Naive B cell (primary cell): ENCODE data around the gene DDX23. TPM values are rescaled to one million over a fixed set of nuclear protein-coding genes. Genes with fewer than 3 reads are reported as not detected.

ENCODE experiments used
- ATAC-seq, 2 donors: fragments of 150-1000 bp; cut with Tn5 transposase; 2 replicates each; pipeline ENCODE4 v1.10.0; 2021; ENCODE audit warnings: low read depth in 2 of 2, mild to moderate bottlenecking in 2 of 2, moderate library complexity in 2 of 2
- DNase-seq: peaks from one replicate; pipeline ENCODE4 v3.0.0; 2022
- H3K27ac Mint-ChIP-seq, 6 donors: one replicate each; pipeline ENCODE4 v1.8.0; 2020 to 2022; ENCODE audit warnings: mild to moderate bottlenecking in 6 of 6, mixed read lengths in 6 of 6, moderate library complexity in 5 of 6, inconsistent platforms in 2 of 6
- H3K27me3 Mint-ChIP-seq, 3 donors: one replicate each; pipeline ENCODE4 v1.8.0; 2021 to 2022; ENCODE audit warnings: mixed read lengths in 3 of 3, mild to moderate bottlenecking in 1 of 3
- H3K36me3 Mint-ChIP-seq, 2 donors: one replicate each; pipeline ENCODE4 v1.8.0; 2020 to 2022; ENCODE audit warnings: mixed read lengths in 2 of 2, inconsistent platforms in 1 of 2, mild to moderate bottlenecking in 1 of 2
- H3K4me1 Mint-ChIP-seq, 3 donors: one replicate each; pipeline ENCODE4 v1.8.0; 2020 to 2022; ENCODE audit warnings: mixed read lengths in 3 of 3, inconsistent platforms in 1 of 3, mild to moderate bottlenecking in 1 of 3, moderate library complexity in 1 of 3
- H3K4me3 Mint-ChIP-seq, 8 donors: one replicate each; pipeline ENCODE4 v1.8.0; 2020 to 2022; ENCODE audit warnings: mild to moderate bottlenecking in 8 of 8, mixed read lengths in 8 of 8, moderate library complexity in 8 of 8, inconsistent platforms in 2 of 8
- H3K9me3 Mint-ChIP-seq, 7 donors: one replicate each; pipeline ENCODE4 v1.8.0; 2020 to 2022; ENCODE audit warnings: mixed read lengths in 7 of 7, mild to moderate bottlenecking in 5 of 7, inconsistent platforms in 2 of 7, moderate library complexity in 1 of 7
- polyA plus RNA-seq, 6 donors: library from polyadenylated mRNA; unstranded; fragments of 300-500 nt; fragmentation: Illumina TruSeq; gene quantifications; one replicate each; pipeline ENCODE4 v1.2.3, GENCODE V29; 2021; ENCODE audit warnings: low read depth in 6 of 6

The DDX23 gene
- polyA plus RNA-seq, 6 donors from 2014 or later: 9.1 to 51.3 (median 29.9) TPM

DNA sequence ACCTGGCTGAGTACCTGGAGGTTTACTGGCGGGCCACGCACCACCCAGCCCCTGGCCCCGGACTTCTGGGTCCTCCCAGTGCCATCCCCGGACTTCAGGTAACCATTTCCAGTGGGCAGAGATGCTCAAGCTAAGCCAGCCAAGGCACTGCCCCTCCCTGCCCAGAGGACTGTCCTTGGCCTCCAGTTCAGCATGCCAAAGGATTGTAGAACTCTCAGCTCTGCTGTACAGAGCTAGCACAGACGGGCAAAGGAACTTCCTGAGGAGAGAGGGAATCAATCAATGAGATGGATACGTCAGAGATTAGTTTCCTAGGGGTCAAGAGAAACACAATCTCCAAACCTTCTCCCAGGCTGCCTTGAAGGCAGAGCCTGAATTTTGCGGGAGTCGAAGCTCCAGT is 24.9 kb downstream of the DDX23 start:
- no peak overlapping the region for H3K27ac Mint-ChIP-seq
- no peak overlapping the region for H3K4me3 Mint-ChIP-seq
- H3K27me3 Mint-ChIP-seq: no peaks in the 10 kb centered on the region
- H3K4me1 Mint-ChIP-seq: peaks cover 0 to 13% (median 2%) of the 10 kb centered on the region in 3 donors
- H3K36me3 Mint-ChIP-seq: peaks cover 14 to 21% of the 10 kb centered on the region in 2 donors
- DNase-seq: no peak
- H3K9me3 Mint-ChIP-seq: peaks cover 0 to 1% (median 0%) of the 10 kb centered on the region in 7 donors
- ATAC-seq: no peak

- no peak for ATAC-seq
- Mint-ChIP-seq H3K4me1 (peaks cover 0 to 12% (median 2%) of the 10 kb centered on the region in 3 donors), H3K9me3 (peaks cover 0 to 1% (median 0%) of the 10 kb centered on the region in 7 donors), H3K36me3 (peaks cover 13 to 15% of the 10 kb centered on the region in 2 donors), H3K4me3 (no peak overlapping the region), H3K27ac (peak overlapping the region in 1 of 6 donors; percentile 12), H3K27me3 (no peaks in the 10 kb centered on the region)
- no peak for DNase-seq
Observed at GRCh38 chr12:48826209-48826855, 25.6 kb downstream of the DDX23 start.

GRCh38 chr12:48824905-48825304 is 27.1 kb downstream of the DDX23 start:
- H3K4me3 Mint-ChIP-seq: no peak overlapping the region
- H3K9me3 Mint-ChIP-seq: peaks cover 0 to 1% (median 0%) of the 10 kb centered on the region in 7 donors
- no peaks in the 10 kb centered on the region for H3K27me3 Mint-ChIP-seq
- peaks cover 0 to 9% (median 2%) of the 10 kb centered on the region in 3 donors for H3K4me1 Mint-ChIP-seq
- DNase-seq: no peak
- peaks cover 1 to 6% of the 10 kb centered on the region in 2 donors for H3K36me3 Mint-ChIP-seq
- ATAC-seq: no peak
- H3K27ac Mint-ChIP-seq: no peak overlapping the region

DNA sequence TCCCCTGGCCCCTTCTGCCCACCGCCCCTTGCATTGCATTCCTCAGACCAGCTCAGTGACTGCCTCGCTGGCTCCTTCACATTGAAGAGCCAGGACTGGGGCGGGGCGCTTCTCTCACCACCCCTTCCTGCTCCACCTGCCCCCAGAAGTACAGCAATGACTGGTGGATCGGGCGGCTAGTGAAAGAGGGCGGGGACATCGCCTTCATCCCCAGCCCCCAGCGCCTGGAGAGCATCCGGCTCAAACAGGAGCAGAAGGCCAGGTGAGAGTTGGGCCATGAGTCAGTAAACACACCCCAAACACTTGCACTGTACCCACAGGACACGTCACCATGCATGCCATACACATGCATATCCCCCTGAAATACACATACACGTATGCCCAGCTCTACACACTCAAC is 27.9 kb downstream of the DDX23 start:
- DNase-seq: no peak
- Mint-ChIP-seq H3K4me1 (peaks cover 3 to 16% (median 3%) of the 10 kb centered on the region in 3 donors), H3K4me3 (no peak overlapping the region), H3K27ac (peak overlapping the region in 1 of 6 donors; percentile 6), H3K36me3 (no peaks in the 10 kb centered on the region), H3K27me3 (no peaks in the 10 kb centered on the region), H3K9me3 (peaks cover 0 to 1% (median 0%) of the 10 kb centered on the region in 7 donors)
- ATAC-seq: no peak

GRCh38 chr12:48823281-48823680 is 28.7 kb downstream of the DDX23 start:
- ATAC-seq: no peak
- H3K4me1 Mint-ChIP-seq: peaks cover 7 to 20% (median 9%) of the 10 kb centered on the region in 3 donors
- no peaks in the 10 kb centered on the region for H3K27me3 Mint-ChIP-seq
- H3K27ac Mint-ChIP-seq: peak overlapping the region in 1 of 6 donors; percentile 39
- no peak for DNase-seq
- H3K36me3 Mint-ChIP-seq: no peaks in the 10 kb centered on the region
- peaks cover 0 to 1% (median 0%) of the 10 kb centered on the region in 7 donors for H3K9me3 Mint-ChIP-seq
- no peak overlapping the region for H3K4me3 Mint-ChIP-seq

GRCh38 chr12:48822711-48823110 is 29.3 kb downstream of the DDX23 start:
- H3K4me3 Mint-ChIP-seq: no peak overlapping the region
- DNase-seq (no peak), ATAC-seq (no peak)
- H3K27me3 Mint-ChIP-seq: peaks cover 0 to 2% (median under 1%) of the 10 kb centered on the region in 3 donors
- H3K27ac Mint-ChIP-seq: peak overlapping the region in 1 of 6 donors; percentile 39
- no peaks in the 10 kb centered on the region for H3K36me3 Mint-ChIP-seq
- H3K9me3 Mint-ChIP-seq: peaks cover 0 to 1% (median 0%) of the 10 kb centered on the region in 7 donors
- H3K4me1 Mint-ChIP-seq: peaks cover 11 to 25% (median 12%) of the 10 kb centered on the region in 3 donors

- Mint-ChIP-seq H3K4me1 (peaks cover 16 to 31% (median 16%) of the 10 kb centered on the region in 3 donors), H3K4me3 (peak overlapping the region in 1 of 8 donors; percentile 23), H3K27ac (no peak overlapping the region)
Observed at GRCh38 chr12:48822139-48822538, 29.8 kb downstream of the DDX23 start.

GRCh38 chr12:48819986-48820725 is 31.8 kb downstream of the DDX23 start:
- Mint-ChIP-seq H3K27me3 (peaks cover 0 to 28% (median 26%) of the 10 kb centered on the region in 3 donors), H3K4me1 (peaks cover 32 to 40% (median 34%) of the 10 kb centered on the region in 3 donors), H3K4me3 (peak overlapping the region in 6 of 8 donors; percentile 29 to 91 (median 84)), H3K9me3 (no peaks in the 10 kb centered on the region), H3K36me3 (no peaks in the 10 kb centered on the region), H3K27ac (peak overlapping the region in 2 of 6 donors; percentile 45 to 73)
- ATAC-seq (no peak), DNase-seq (no peak)

More at GRCh38 chr12:48822139-48822538, 29.8 kb downstream of the DDX23 start:
- peaks cover 0 to 1% (median 0%) of the 10 kb centered on the region in 7 donors for H3K9me3 Mint-ChIP-seq
- ATAC-seq (no peak), DNase-seq (no peak)
- H3K27me3 Mint-ChIP-seq: peaks cover 0 to 8% (median 7%) of the 10 kb centered on the region in 3 donors
- no peaks in the 10 kb centered on the region for H3K36me3 Mint-ChIP-seq

DNA sequence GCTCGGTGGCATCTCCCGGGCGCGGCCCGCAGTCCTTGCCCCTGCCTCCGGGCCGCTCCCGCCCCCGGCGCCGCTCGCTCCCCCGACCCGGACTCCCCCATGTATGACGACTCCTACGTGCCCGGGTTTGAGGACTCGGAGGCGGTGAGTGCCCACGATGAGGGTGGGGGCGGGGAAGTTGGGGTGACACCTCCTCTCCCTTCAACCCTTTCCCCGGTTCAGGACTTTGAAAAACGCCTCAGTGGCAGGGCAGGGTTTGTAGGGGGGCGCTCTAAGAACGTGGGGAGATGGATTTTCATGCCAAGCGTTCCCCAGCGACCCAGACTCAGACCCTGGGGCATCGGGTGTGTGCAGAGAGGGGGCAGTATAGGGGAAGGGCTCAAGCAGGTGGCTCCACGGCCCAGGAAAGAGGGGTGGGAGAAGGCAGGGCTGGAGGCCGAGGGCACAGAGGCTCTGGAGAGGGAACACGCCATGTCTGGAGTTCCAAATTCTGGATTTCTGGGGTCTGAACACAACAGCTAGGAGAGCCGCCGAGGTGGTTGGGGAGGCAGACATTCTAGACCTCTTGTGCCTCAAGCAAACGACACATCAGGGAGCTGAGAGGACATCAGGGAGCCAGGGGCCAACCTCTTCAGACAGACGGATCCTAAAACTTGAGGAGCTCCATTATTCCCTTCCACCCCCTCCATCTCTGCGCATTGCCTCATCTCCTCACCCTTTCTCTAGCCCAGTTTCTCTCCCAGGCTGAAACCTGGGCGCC is 33.0 kb downstream of the DDX23 start:
- Mint-ChIP-seq H3K36me3 (no peaks in the 10 kb centered on the region), H3K4me1 (peaks cover 34 to 46% (median 38%) of the 10 kb centered on the region in 3 donors), H3K27ac (peak overlapping the region in 2 of 6 donors; percentile 44 to 83), H3K4me3 (peak overlapping the region; percentile 83 to 91 (median 89)), H3K9me3 (no peaks in the 10 kb centered on the region), H3K27me3 (peaks cover 0 to 31% (median 30%) of the 10 kb centered on the region in 3 donors)
- DNase-seq (peak; percentile 20), ATAC-seq (peak in 1 of 2 donors; percentile 0)

DNA sequence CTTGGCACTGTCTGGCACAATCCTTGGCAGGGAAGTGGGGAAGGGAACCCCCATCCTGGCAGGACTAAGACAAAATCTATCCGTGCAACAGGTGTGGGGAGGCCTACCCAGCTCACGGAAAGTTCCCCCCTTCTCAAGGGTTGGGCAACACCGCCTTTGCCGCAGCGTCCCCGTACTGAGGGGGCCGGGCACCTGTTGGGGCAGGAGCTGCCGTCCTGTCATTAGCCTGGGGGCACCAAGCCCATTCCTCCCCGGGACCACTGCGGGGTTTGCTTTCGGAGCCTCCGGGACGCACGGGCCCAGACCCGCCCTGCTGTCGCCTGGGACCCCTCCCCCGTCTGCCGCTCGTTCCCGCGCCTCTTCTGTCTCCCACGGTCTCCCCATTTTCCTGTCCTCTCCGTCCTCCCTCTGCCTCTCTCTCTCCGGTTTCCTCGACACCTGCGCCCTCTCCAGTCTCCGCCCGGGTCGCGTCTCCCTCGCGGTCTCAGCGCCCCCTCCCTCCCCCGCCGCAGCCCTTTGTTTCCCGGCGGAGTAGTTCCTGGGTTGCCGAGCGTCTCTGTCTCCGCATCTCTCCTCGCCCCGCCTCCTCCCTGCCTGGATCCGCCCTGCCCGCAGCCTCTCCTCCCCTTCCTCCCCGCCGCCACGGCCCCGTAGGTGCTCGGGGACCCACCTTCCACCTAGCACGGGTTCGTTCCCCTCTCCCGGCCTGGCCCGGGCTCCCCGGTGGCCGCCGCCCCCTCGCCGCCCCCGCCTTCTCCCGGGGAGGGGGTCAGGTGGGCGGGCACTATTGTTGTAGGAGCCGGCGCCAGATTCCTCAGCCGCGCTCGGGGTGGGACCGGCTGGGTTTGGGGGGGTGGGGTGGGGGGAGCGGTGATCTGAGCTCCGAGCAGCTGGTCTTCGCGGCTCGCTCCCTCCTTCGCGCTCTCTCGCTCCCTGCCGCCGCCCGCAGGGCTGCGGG is 33.8 kb downstream of the DDX23 start, which contains the start of gene CACNB3:
Gene CACNB3, plus strand, starts transcription at position 624 of the 958 bp plus-strand sequence. CDS start 434 bp downstream, outside the sequence.
- ATAC-seq (peak; percentile 57 to 61), DNase-seq (peak; percentile 63)
- H3K27ac Mint-ChIP-seq: peak within 1 kb of the TSS in 3 of 6 donors; percentile 44 to 83 (median 74)
- H3K4me1 Mint-ChIP-seq: peaks cover 41 to 50% (median 41%) of the 10 kb centered on the region in 3 donors
- peaks cover 0 to 31% (median 30%) of the 10 kb centered on the region in 3 donors for H3K27me3 Mint-ChIP-seq
- H3K9me3 Mint-ChIP-seq: no peaks in the 10 kb centered on the region
- H3K4me3 Mint-ChIP-seq: peak within 1 kb of the TSS; percentile 83 to 93 (median 90)
- H3K36me3 Mint-ChIP-seq: no peaks in the 10 kb centered on the region

DNA sequence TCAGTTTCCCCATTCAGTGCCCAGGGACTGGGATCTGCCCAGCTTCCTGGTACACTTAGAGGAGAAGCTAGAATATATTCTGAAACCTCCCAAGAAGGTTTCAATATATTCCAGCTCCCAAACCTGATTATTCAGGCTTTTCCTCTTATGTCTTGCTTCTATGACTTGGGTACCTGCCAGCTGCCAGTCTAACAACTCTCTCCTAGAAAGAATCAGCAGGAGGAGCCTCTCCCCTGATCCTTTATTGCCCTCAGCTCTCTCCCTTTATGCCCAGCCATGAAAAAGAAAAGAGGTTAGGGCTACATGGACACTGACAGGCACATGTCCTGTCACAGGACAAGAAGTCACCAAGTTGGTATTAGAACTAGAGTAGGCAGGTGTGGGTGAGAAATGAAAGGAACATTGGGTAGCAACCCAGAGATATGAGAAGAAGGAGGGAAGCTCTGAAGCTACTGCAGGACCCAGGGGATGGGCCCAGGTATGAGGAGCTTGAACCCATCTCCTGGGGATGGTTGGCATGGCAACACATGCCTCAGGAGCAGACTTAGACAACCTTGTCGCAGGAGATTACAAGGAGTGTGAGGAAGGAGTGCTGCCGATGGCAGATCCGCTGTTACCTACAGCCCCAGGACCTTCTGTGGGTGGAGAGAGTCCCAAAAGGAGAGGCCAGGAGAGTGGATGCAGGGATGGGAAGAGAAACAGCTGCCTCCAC is 35.7 kb downstream of the DDX23 start:
- Mint-ChIP-seq H3K4me3 (peak overlapping the region; percentile 50 to 94 (median 89)), H3K9me3 (no peaks in the 10 kb centered on the region), H3K27ac (no peak overlapping the region), H3K27me3 (peaks cover 0 to 31% (median 30%) of the 10 kb centered on the region in 3 donors), H3K36me3 (no peaks in the 10 kb centered on the region), H3K4me1 (peaks cover 41 to 50% (median 41%) of the 10 kb centered on the region in 3 donors)
- DNase-seq: no peak
- ATAC-seq: no peak
